ENCODE results near the gene ATRN.

The ATRN gene

DNA sequence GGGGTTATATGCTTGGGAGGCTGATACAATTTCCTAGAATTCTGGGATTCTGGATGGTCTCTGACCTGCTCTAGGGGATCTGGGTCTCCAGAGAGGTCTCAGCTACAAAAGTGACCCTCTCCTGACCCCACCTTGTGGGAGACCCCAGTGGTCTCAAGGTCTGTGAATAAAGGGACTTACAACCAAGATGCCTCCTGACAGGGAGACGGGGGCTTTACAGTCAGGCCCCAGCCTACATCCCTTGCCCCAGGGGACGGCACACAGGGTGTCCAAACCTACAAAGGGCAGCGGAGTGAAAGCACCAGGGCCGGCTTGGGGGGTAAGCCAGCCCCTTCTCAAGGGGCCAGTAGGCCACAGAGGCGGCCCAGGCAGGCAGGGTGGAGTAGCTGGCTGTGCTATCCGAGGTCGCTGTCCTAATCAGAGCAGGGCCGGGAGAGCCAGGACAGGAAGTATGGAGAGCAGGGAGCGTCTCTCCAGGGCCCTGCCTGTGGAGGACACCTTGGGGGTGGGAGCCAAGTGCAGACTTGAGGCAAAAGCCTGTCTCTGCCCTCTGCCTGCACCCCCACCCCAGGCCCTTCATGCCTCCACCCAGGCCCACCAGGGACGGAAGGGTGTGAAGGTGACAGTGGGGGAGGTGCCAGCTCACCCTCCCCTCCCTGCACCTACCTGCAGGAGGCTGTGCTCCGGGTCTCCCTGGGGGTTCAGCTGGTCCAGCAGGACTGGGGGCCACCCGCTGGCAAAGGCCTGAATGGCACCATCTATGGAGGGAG lies 188.9 kb downstream of the ATRN start:
- DNase-seq (ENCODE audit: extremely low spot score): no peak
- ChIA-PET CTCF (interaction anchor here (0.9 to 3.3 kb wide), 3 partner anchors 9 to 18 kb away, joined by 3 to 11 read pairs (median 7); no protein-coding TSS in a partner anchor), POLR2A (no interaction called here)
- TF ChIP-seq, protein P1, sequence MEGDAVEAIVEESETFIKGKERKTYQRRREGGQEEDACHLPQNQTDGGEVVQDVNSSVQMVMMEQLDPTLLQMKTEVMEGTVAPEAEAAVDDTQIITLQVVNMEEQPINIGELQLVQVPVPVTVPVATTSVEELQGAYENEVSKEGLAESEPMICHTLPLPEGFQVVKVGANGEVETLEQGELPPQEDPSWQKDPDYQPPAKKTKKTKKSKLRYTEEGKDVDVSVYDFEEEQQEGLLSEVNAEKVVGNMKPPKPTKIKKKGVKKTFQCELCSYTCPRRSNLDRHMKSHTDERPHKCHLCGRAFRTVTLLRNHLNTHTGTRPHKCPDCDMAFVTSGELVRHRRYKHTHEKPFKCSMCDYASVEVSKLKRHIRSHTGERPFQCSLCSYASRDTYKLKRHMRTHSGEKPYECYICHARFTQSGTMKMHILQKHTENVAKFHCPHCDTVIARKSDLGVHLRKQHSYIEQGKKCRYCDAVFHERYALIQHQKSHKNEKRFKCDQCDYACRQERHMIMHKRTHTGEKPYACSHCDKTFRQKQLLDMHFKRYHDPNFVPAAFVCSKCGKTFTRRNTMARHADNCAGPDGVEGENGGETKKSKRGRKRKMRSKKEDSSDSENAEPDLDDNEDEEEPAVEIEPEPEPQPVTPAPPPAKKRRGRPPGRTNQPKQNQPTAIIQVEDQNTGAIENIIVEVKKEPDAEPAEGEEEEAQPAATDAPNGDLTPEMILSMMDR (IDR thresholded peaks at IDR 0.05; ENCODE audit: control extremely low read depth, extremely low read depth, low read depth, missing control alignments): no peak

DNA sequence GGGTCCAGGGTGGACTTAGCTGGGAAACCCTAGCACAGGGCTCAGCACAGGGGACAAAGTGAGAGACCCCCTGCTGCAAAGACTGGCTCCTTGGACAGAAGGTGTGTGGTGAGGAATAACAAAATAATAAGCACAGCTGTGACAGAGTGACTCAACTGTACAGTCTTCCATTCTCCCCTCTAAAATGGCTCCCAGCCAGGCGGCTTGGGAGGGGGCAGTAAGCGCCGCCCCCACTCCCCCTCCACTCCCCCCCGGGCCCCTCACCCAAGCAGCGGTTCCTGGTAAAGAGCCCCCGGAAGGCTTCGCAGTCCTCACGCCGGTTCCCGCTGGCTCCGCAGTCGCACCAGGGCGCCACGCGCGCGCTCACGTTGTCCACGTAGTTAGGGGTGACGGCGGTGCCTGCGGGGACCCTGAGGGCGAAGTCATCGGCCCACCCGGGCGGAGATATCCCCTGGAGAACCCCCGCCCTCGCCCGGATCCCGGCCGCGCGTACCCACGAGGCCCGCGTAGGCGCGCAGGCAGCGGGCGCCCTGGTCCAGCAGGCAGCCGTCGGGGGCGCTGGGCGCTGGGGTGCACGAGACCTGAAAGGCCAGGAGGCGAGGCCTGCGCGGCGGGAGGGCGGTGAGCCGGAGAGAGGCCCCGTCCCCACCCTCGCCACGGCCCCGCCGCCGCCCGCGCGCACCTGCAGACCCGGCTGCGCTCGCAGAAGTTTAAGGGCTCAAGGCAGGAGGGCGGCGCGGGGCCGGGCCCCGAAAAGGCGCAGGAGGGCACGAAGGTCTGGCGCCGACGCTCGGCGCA lies 189.6 kb downstream of the ATRN start:
- TF ChIP-seq, protein P1 (IDR thresholded peaks at IDR 0.05; ENCODE audit: control extremely low read depth, extremely low read depth, low read depth, missing control alignments): no peak
- ChIA-PET POLR2A (no interaction called here), CTCF (interaction anchor here (0.9 to 3.3 kb wide), 2 partner anchors 8 to 17 kb away, joined by 3 to 11 read pairs; no protein-coding TSS in a partner anchor)
- DNase-seq (ENCODE audit: extremely low spot score): no peak

DNA sequence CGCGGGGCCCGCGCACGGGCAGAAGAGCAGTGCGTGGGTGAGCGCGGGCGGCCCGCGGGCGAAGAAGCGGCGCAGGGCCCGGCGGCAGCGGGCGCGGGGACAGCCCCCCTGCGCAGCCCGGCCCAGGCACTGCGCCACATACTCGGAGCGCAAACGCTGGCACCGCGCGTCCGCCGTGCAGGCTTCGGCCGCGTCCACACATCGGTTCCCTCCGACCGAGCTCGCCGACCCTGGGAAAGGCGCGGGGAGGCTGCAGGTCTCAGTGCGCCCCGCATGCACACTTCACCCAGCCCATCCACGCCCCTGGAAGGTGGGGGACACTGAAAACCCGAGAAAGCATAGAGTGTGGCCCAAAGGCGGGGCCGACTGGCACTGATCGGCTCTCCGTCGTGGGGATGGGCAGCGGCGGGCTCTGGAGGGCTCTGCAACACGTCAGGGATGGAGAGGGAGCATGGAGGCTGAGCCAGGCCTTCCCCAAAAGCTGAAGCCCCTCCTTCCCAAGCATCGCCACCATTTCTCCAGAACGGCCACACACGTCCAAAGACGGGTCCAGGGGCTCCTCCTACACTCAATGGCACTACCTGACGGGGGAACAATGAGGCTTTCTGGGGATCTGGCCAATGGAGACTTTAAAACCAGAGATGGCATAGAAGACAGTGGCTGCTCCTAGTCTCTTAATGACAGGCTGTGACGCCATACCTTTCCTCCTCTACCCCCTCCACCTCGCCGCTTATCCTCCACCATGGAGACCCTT lies 190.4 kb downstream of the ATRN start:
- no peak for DNase-seq (ENCODE audit: extremely low spot score)
- ChIA-PET POLR2A (no interaction called here), CTCF (no interaction called here)
- TF ChIP-seq, protein P1 (IDR thresholded peaks at IDR 0.05; ENCODE audit: control extremely low read depth, extremely low read depth, low read depth, missing control alignments): no peak

DNA sequence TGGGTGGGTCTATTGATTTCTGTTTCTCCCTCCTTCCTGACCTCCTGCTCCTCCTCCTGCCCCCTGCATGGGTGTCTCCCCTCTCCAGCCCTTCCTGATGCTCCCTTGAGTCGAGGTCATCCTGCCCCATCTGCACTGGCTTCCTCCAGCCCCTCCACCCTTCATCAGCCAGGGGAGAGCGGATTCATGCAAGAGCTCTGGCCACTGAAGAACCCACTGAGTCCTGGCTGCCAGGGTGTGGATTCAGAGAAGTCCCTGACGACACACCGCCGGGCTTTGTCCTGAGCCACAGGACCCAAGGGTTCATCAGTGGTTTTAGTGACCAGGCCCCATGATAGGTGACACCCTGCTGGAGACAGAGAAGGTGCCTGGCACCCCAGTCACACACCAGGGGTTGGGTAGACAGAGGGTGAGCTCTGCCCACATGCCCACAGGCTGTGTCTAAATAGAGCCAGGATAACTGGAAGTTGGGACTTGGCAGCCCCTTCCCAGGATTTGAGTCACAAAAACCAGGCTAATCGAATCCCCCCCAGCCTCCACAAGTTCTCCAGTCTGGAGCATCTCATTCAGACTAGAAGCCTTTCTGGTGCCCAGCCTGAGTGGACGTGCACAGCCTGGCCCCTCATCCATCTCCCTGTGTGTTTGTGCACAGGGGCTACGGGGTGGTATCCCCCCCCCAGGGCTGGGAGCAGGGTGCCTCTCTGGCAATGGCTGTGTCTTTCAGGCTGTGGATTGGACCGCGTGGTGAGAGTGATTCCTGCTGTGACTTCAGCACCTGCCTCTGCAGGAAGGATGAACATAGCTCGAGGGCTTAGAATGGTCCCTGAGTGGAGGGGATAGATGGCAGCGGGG lies 191.2 kb downstream of the ATRN start:
- CTCF ChIA-PET: interaction anchor here (1.2 kb wide), 1 partner anchor 15 kb away, joined by 3 read pairs; no protein-coding TSS in a partner anchor

DNA sequence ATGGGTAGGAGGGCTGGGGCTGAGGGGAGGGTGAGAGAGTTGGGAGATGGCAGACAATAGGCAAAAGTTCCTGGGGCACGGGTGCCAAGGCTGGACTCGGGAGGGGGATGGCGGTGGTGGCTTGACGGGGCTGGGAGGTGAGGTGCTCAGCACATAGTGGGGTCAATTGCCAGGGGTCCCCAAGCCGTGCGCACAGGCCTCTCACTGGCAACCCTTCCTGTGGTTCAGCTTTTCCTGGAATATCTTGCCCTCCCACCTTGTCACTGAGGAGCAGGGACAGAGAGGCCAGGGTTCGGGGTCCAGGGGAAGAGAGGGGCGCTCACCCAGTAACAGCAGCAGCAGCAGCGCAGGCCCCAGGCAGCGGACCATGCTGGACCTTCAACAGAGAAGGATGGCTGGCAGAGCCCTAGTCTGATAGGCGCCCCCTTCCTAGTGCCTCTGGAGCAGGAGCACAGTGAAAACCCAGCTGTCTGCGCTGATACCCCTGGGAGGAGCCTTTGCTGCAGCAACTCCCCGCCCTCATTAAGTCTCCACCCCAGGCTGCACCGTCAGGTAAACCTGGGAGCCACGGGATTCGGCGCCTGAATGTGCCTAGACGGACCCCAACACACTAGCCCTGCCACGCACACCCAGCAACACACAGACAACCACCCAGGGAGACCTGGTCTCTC lies 192.3 kb downstream of the ATRN start, which contains the start of gene GFRA4:
Gene GFRA4 (minus strand): TSS at position 369 of the 671 bp plus-strand sequence. CDS start 0 bp downstream, at position 369.
- TF ChIP-seq, protein P1 (IDR thresholded peaks at IDR 0.05; ENCODE audit: control extremely low read depth, extremely low read depth, low read depth, missing control alignments): no peak
- DNase-seq (ENCODE audit: extremely low spot score): no peak
- CTCF ChIA-PET: interaction anchor here (0.9 to 2.2 kb wide), 3 partner anchors 11 to 13 kb away, joined by 3 to 5 read pairs (median 3); no protein-coding TSS in a partner anchor
- POLR2A ChIA-PET: no interaction called here

More for the DNA sequence above, 191.2 kb downstream of the ATRN start:
- TF ChIP-seq, protein P1 (IDR thresholded peaks at IDR 0.05; ENCODE audit: control extremely low read depth, extremely low read depth, low read depth, missing control alignments): no peak
- POLR2A ChIA-PET: no interaction called here
- no peak for DNase-seq (ENCODE audit: extremely low spot score)
